DND-41 (cell line): ENCODE data around the gene GLRX.

Experiments used
- ATAC-seq: fragments of 200-7000 bp; cut with Tn5 transposase; 3 replicates; pipeline ENCODE4 v1.9.1; 2021; ENCODE audit warnings: low read depth; ENCODE audit not compliant: insufficient read depth
- DNase-seq: peaks from one replicate; pipeline ENCODE4 v3.0.0-alpha.2; 2020
- H2AFZ ChIP-seq: 2 replicates; pipeline ENCODE4 v1.6.0; 2012; ENCODE audit warnings: low read depth, low read length
- H3K27ac ChIP-seq: 2 replicates; pipeline ENCODE4 v1.5.1; 2012; ENCODE audit warnings: low read length, inconsistent platforms
- H3K27me3 ChIP-seq: fragments of 200-600 bp; sonication (generic); 2 replicates; pipeline ENCODE4 v1.6.0; 2012; ENCODE audit warnings: low read length, mild to moderate bottlenecking, inconsistent platforms; ENCODE audit not compliant: insufficient read depth, poor library complexity
- H3K36me3 ChIP-seq: 2 replicates; pipeline ENCODE4 v1.5.1; 2012; ENCODE audit warnings: low read length, inconsistent platforms; ENCODE audit not compliant: insufficient read depth
- H3K4me1 ChIP-seq: 2 replicates; pipeline ENCODE4 v1.5.1; 2012; ENCODE audit warnings: mild to moderate bottlenecking, low read length; ENCODE audit not compliant: insufficient read depth
- H3K4me2 ChIP-seq: 2 replicates; pipeline ENCODE4 v1.6.0; 2012; ENCODE audit warnings: mild to moderate bottlenecking, moderate library complexity, low read length, inconsistent platforms; ENCODE audit not compliant: insufficient read depth
- H3K4me3 ChIP-seq, 2 experiments: fragments of 200-600 bp in 1 of 2; shearing (Covaris generic) in 1 of 2; 2 replicates each; pipeline ENCODE4 v1.5.1; 2012 to 2016; ENCODE audit warnings: inconsistent platforms in 2 of 2, low read length in 2 of 2, mild to moderate bottlenecking in 2 of 2, low read depth in 1 of 2, moderate library complexity in 1 of 2
- H3K79me2 ChIP-seq: 2 replicates; pipeline ENCODE4 v1.6.0; 2012; ENCODE audit warnings: low read length, inconsistent platforms; ENCODE audit not compliant: insufficient read depth
- H3K9ac ChIP-seq: 2 replicates; pipeline ENCODE4 v1.6.0; 2012; ENCODE audit warnings: low read depth, mild to moderate bottlenecking, inconsistent platforms, low read length, moderate library complexity
- H3K9me3 ChIP-seq: 2 replicates; pipeline ENCODE4 v1.5.1; 2012; ENCODE audit warnings: low read length, moderate library complexity, mild to moderate bottlenecking, inconsistent platforms; ENCODE audit not compliant: insufficient read depth, severe bottlenecking
- H4K20me1 ChIP-seq: 2 replicates; pipeline ENCODE4 v1.6.0; 2012; ENCODE audit warnings: low read length; ENCODE audit not compliant: insufficient read depth
- CTCF ChIP-seq: IDR thresholded peaks from 2 replicates; pipeline ENCODE4 v1.5.1; 2012; ENCODE audit warnings: borderline replicate concordance, low read length, moderate library complexity, mild to moderate bottlenecking; ENCODE audit not compliant: poor library complexity, severe bottlenecking; ENCODE audit errors: extremely low read depth
- EZH2 ChIP-seq: IDR thresholded peaks from 3 replicates; pipeline ENCODE4 v1.6.1; 2012; ENCODE audit warnings: borderline replicate concordance, low read depth, mild to moderate bottlenecking, moderate library complexity, low read length, inconsistent platforms; ENCODE audit not compliant: severe bottlenecking

The GLRX gene

DNA sequence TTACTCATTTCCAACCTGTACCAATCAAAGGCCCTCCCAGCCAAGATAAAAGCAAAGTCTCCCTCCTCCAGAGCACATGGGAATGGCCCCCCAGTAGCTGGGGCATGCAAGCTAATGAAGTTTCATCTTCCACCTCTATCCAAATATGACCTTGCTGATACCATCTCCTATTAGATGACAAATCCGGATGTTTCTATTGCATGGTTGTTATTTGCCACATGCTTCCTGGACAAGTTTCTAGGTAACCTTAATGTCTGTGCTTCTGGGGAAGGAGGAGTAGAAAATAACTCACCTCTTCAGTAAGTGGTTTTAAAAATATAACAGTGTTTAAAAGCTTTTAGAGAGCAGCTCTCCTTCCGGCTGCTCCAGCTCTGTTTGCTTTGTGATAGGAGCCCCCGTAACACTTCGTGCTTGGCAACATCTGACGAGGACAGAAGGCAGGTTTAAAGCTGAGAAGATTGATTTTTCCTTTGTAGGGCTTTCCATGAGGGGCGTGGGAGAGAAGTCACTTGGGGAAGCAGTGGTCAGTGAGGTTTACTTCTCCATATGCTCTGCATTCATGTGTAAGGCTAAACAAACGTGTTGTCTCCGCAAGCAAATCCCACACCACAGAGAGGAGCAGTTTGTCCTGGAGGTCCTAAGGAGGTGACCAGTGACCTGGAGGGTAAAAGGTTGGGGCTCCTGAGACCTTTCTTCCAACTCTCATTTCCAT, 40.3 kb upstream of the GLRX start:
- DNase-seq (no peak), ATAC-seq (no peak)
- Histone ChIP-seq H3K27ac (no peak overlapping the region), H3K4me2 (no peak overlapping the region), H2AFZ (no peak overlapping the region), H3K79me2 (no peaks in the 10 kb centered on the region), H3K27me3 (no peaks in the 10 kb centered on the region), H3K36me3 (no peaks in the 10 kb centered on the region), H4K20me1 (no peaks in the 10 kb centered on the region), H3K4me1 (peaks cover 35% of the 10 kb centered on the region), H3K9me3 (no peaks in the 10 kb centered on the region), H3K4me3 (no peak overlapping the region), H3K9ac (no peak overlapping the region)
- TF ChIP-seq EZH2 (no peak), CTCF (no peak)

- no peak overlapping the region for H3K9ac ChIP-seq
These were observed 39.5 kb upstream of the GLRX start for GRCh38 chr5:95861864-95862561.

DNA sequence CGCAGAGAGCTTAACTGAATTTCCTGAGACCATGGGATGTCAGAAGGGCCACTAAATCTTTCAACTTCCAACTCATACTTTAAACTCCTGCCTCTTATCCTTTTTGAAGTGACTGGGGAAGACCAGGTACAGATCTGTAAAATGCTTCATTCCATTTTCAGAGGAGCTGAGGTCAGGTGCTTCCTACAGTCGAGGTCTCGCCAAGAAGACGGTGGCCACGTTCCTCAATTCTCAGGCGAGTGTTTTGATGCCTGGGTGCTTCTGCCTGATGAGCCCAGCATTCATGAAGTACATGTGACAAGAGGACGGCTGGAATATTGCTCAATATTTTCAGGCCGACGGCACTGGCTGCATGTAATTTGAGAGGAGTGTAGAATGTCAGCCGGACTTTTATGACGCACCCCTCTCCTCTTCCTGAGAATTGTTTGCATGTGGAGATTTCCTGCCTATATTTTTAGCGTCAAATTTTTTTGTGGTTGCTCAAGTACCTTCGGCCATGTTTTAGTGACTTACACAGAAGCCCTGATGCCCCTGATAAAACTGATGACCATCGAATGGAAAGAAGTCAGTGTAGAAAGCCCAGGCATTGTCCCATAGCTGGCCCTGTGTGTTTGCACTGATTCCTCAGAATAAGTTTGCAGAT, 38.8 kb upstream of the GLRX start:
- ATAC-seq (no peak), DNase-seq (no peak)
- H3K27ac ChIP-seq, result no peak overlapping the region
- H3K4me2 ChIP-seq, result no peak overlapping the region
- no peak overlapping the region for H3K9ac ChIP-seq
- no peaks in the 10 kb centered on the region for H3K79me2 ChIP-seq
- no peaks in the 10 kb centered on the region for H4K20me1 ChIP-seq
- H2AFZ ChIP-seq, result no peak overlapping the region
- H3K27me3 ChIP-seq, result no peaks in the 10 kb centered on the region
- H3K4me1 ChIP-seq, result peaks cover 35% of the 10 kb centered on the region
- no peaks in the 10 kb centered on the region for H3K36me3 ChIP-seq
- H3K9me3 ChIP-seq, result no peaks in the 10 kb centered on the region
- H3K4me3 ChIP-seq, result no peak overlapping the region
- no peak for TF ChIP-seq EZH2

More at GRCh38 chr5:95861864-95862561, 39.5 kb upstream of the GLRX start:
- no peaks in the 10 kb centered on the region for H3K36me3 ChIP-seq
- ATAC-seq (no peak), DNase-seq (no peak)
- no peak overlapping the region for H3K4me3 ChIP-seq
- no peaks in the 10 kb centered on the region for H3K9me3 ChIP-seq
- no peaks in the 10 kb centered on the region for H4K20me1 ChIP-seq
- H3K27ac ChIP-seq, result no peak overlapping the region
- H3K4me1 ChIP-seq, result peaks cover 35% of the 10 kb centered on the region
- no peaks in the 10 kb centered on the region for H3K27me3 ChIP-seq
- TF ChIP-seq EZH2 (no peak), CTCF (no peak)
- H3K4me2 ChIP-seq, result no peak overlapping the region
- H2AFZ ChIP-seq, result no peak overlapping the region
- H3K79me2 ChIP-seq, result no peaks in the 10 kb centered on the region

- ATAC-seq (no peak), DNase-seq (no peak)
- TF ChIP-seq EZH2 (no peak), CTCF (no peak)
- Histone ChIP-seq H3K4me1 (peaks cover 35% of the 10 kb centered on the region), H4K20me1 (no peaks in the 10 kb centered on the region), H3K27me3 (no peaks in the 10 kb centered on the region), H3K79me2 (no peaks in the 10 kb centered on the region), H2AFZ (no peak overlapping the region), H3K4me3 (no peak overlapping the region), H3K4me2 (no peak overlapping the region; the same call in 1 of the 2 replicates), H3K9me3 (no peaks in the 10 kb centered on the region), H3K9ac (no peak overlapping the region), H3K36me3 (no peaks in the 10 kb centered on the region), H3K27ac (no peak overlapping the region)
These were observed 37.1 kb upstream of the GLRX start for GRCh38 chr5:95859661-95860060.
